ENCODE results near the gene CHST1.

The CHST1 gene, protein sequence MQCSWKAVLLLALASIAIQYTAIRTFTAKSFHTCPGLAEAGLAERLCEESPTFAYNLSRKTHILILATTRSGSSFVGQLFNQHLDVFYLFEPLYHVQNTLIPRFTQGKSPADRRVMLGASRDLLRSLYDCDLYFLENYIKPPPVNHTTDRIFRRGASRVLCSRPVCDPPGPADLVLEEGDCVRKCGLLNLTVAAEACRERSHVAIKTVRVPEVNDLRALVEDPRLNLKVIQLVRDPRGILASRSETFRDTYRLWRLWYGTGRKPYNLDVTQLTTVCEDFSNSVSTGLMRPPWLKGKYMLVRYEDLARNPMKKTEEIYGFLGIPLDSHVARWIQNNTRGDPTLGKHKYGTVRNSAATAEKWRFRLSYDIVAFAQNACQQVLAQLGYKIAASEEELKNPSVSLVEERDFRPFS

GRCh38 chr11:45665206-45665932, at the start of gene CHST1:
Gene CHST1, minus strand, starts transcription at chr11:45665622. Its CDS starts 14,699 bp downstream, at chr11:45650923.
- Histone ChIP-seq H3K4me3 (ENCODE audit: low read depth, low read length) (peak within 1 kb of the TSS; percentile 57), H3K27me3 (replicated peaks) (peaks cover 33% of the 10 kb centered on the region), H3K27ac (no peak within 1 kb of the TSS), H3K36me3 (replicated peaks) (no peaks in the 10 kb centered on the region)
- no peak for DNase-seq
- in situ Hi-C loops (cut with HindIII; ENCODE audit: low pct_ligation_motif_present, low sequenced_read_pairs): loop anchor here (25.0 kb wide), 1 partner anchor 278 kb away; no protein-coding TSS in a partner anchor
- TF ChIP-seq, protein P1, sequence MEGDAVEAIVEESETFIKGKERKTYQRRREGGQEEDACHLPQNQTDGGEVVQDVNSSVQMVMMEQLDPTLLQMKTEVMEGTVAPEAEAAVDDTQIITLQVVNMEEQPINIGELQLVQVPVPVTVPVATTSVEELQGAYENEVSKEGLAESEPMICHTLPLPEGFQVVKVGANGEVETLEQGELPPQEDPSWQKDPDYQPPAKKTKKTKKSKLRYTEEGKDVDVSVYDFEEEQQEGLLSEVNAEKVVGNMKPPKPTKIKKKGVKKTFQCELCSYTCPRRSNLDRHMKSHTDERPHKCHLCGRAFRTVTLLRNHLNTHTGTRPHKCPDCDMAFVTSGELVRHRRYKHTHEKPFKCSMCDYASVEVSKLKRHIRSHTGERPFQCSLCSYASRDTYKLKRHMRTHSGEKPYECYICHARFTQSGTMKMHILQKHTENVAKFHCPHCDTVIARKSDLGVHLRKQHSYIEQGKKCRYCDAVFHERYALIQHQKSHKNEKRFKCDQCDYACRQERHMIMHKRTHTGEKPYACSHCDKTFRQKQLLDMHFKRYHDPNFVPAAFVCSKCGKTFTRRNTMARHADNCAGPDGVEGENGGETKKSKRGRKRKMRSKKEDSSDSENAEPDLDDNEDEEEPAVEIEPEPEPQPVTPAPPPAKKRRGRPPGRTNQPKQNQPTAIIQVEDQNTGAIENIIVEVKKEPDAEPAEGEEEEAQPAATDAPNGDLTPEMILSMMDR (IDR thresholded peaks at IDR 0.05; ENCODE audit: low read depth, low read length, missing control alignments): no peak

- Histone ChIP-seq H3K36me3 (replicated peaks) (no peaks in the 10 kb centered on the region), H3K27ac (no peak overlapping the region), H3K27me3 (replicated peaks) (peaks cover 4% of the 10 kb centered on the region), H3K4me3 (ENCODE audit: low read depth, low read length) (no peak overlapping the region)
- no peak for DNase-seq
- in situ Hi-C loops (cut with HindIII; ENCODE audit: low pct_ligation_motif_present, low sequenced_read_pairs): no loop called here
- TF ChIP-seq, protein P1 (IDR thresholded peaks at IDR 0.05; ENCODE audit: low read depth, low read length, missing control alignments): no peak
Measured at GRCh38 chr11:45713573-45713972, 48.2 kb upstream of the CHST1 start.

GRCh38 chr11:45710561-45710960, 45.1 kb upstream of the CHST1 start:
- H3K27ac ChIP-seq: no peak overlapping the region
- no peak overlapping the region for H3K4me3 ChIP-seq (ENCODE audit: low read depth, low read length)
- peaks cover 14% of the 10 kb centered on the region for H3K27me3 ChIP-seq (replicated peaks)
- TF ChIP-seq, protein P1 (IDR thresholded peaks at IDR 0.05; ENCODE audit: low read depth, low read length, missing control alignments): no peak
- in situ Hi-C loops (cut with HindIII; ENCODE audit: low pct_ligation_motif_present, low sequenced_read_pairs): no loop called here
- DNase-seq: no peak
- H3K36me3 ChIP-seq (replicated peaks): no peaks in the 10 kb centered on the region

- Histone ChIP-seq H3K27me3 (replicated peaks) (peaks cover 14% of the 10 kb centered on the region), H3K27ac (no peak overlapping the region)
Measured at GRCh38 chr11:45708887-45709663, 43.7 kb upstream of the CHST1 start.

DNA sequence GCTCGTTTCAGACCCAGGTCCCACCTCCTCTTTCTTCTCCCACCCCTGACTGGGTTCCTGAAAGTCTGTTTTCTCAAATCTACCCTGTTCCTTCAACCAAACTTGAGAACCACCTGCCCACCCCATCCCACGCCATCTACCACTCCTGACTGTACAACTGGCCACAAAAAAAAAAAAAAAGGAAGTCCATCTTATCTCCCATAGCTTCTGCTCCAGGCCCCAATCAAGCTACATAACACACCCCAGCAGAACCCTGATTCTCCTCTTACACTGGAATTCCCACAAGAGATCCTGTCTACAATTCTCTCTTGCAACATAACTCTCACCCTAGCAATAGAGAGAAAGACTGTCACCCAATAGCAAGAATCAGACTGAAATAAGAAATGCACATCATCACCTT, 39.2 kb upstream of the CHST1 start:
- Histone ChIP-seq H3K36me3 (replicated peaks) (no peaks in the 10 kb centered on the region), H3K27ac (no peak overlapping the region), H3K27me3 (replicated peaks) (peaks cover 12% of the 10 kb centered on the region), H3K4me3 (ENCODE audit: low read depth, low read length) (no peak overlapping the region)
- TF ChIP-seq, protein P1 (IDR thresholded peaks at IDR 0.05; ENCODE audit: low read depth, low read length, missing control alignments): no peak
- no peak for DNase-seq
- in situ Hi-C loops (cut with HindIII; ENCODE audit: low pct_ligation_motif_present, low sequenced_read_pairs): no loop called here

More at GRCh38 chr11:45708887-45709663, 43.7 kb upstream of the CHST1 start:
- TF ChIP-seq, protein P1 (IDR thresholded peaks at IDR 0.05; ENCODE audit: low read depth, low read length, missing control alignments): no peak
- in situ Hi-C loops (cut with HindIII; ENCODE audit: low pct_ligation_motif_present, low sequenced_read_pairs): no loop called here
- Histone ChIP-seq H3K4me3 (ENCODE audit: low read depth, low read length) (no peak overlapping the region), H3K36me3 (replicated peaks) (no peaks in the 10 kb centered on the region)
- DNase-seq: no peak
